Adrenal gland (tissue), 12 donors: Measurements from ENCODE around the gene PTPN21. TPM values are rescaled to one million over a fixed set of nuclear protein-coding genes. Genes with fewer than 3 reads are reported as not detected.

Experiments used
- DNase-seq, 7 donors: peaks; one replicate each; pipeline ENCODE4 v3.0.0-alpha.2; 2019 to 2020
- H3K27ac ChIP-seq, 5 donors: fragments of 200-600 bp; sonication (generic) in 4 of 5; 1 replicate in 3 of 5; 2 replicates in 2 of 5; pipeline versions ENCODE4 v1.5.1 to v1.8.0; 2016 to 2020; ENCODE audit warnings: mild to moderate bottlenecking in 1 of 5
- H3K27me3 ChIP-seq: fragments of 200-600 bp; 2 replicates; pipeline ENCODE4 v1.8.0; 2021
- H3K36me3 ChIP-seq, 2 donors: fragments of 200-600 bp; replicated peaks in 1 of 2; 1 replicate in 1 of 2; 2 replicates in 1 of 2; pipeline versions ENCODE4 v1.5.1 to v1.8.0; 2018 to 2022
- H3K4me1 ChIP-seq, 2 donors: fragments of 200-600 bp; replicated peaks in 1 of 2; 1 replicate in 1 of 2; 2 replicates in 1 of 2; pipeline versions ENCODE4 v1.5.1 to v1.8.0; 2018 to 2021
- H3K4me3 ChIP-seq, 4 donors: fragments of 200-600 bp; sonication (generic) in 3 of 4; one replicate each; pipeline ENCODE4 v1.5.1; 2016 to 2018
- H3K9me3 ChIP-seq, 3 donors: fragments of 200-600 bp; sonication (generic) in 1 of 3; replicated peaks in 1 of 3; 1 replicate in 2 of 3; 2 replicates in 1 of 3; pipeline versions ENCODE4 v1.5.1 to v1.8.0; 2016 to 2021
- CTCF ChIP-seq, 6 experiments: fragments of 450-650 bp in 4 of 6; fragments of 200-600 bp in 2 of 6; sonication (generic) in 1 of 6; IDR thresholded peaks; 1 replicate in 5 of 6; 2 replicates in 1 of 6; pipeline versions ENCODE4 v1.5.1 to v1.8.0; 2016 to 2021; ENCODE audit warnings: antibody characterized with exemption in 6 of 6, mild to moderate bottlenecking in 2 of 6, moderate library complexity in 1 of 6
- POLR2A ChIP-seq, 2 donors: fragments of 450-650 bp; IDR thresholded peaks; one replicate each; pipeline ENCODE4 v1.6.1; 2017; ENCODE audit warnings: antibody characterized with exemption in 2 of 2, mild to moderate bottlenecking in 2 of 2, moderate library complexity in 1 of 2
- WGBS, 4 donors: extraction: QIAGEN DNeasy Blood & Tissue Kit in 2 of 4; methylation state at CpG; one replicate each; pipeline versions ENCODE4 v1.1.5 to v1.1.7; 2013 to 2017; 5-methylcytosine and 5-hydroxymethylcytosine counted together
- intact Hi-C, 2 donors: fragments of 100-400 bp; cut with DNase I; formaldehyde crosslinking; loops; one replicate each; pipeline versions ENCODE4 v1.14.1 to v1.15.0; 2022 to 2023
- polyA plus RNA-seq, 3 donors: library from polyadenylated mRNA; stranded (reverse); fragments of 200-250 nt in 2 of 3; fragments of 350-450 nt in 1 of 3; fragmentation: Illumina TruSeq in 1 of 3; extraction: RNeasy Lipid Tissue Mini Kit (QIAGEN cat#74804) in 1 of 3; gene quantifications; one replicate each; pipeline ENCODE4 v1.2.3, GENCODE V29; 2013 to 2014
- total RNA-seq, 9 donors: library from RNA; depleted of rRNA in 4 of 9; stranded (reverse); fragments of >200 nt in 4 of 9; fragments of 120-200 nt in 1 of 9; fragmentation: NEBNext Ultra II Directional in 1 of 9; extraction: Animal tissue kit (Norgen Biotek cat#: 25700) in 1 of 9; gene quantifications; one replicate each; pipeline versions ENCODE4 v1.1.0 to v1.2.4, GENCODE V29; 2013 to 2023
- donor health status: healthy with polysubstance abuse.
- donor health status: Bipolar disorder and iron deficiency.
- donor health status: DM: yes; HTN: yes; CAD: no.
- donor health status: DM: no; HTN: no; CAD: no.
- donor health status: DM: no; HTN: no; CAD: no.
- donor health status: DM: yes; HTN: yes; CAD: no.

PTPN21 gene
- total and polyA plus RNA-seq, 12 donors, result 3.7 to 21.3 (median 12.1) TPM

GRCh38 chr14:88439088-88439487, 115.7 kb downstream of the PTPN21 start:
- no peak for TF ChIP-seq CTCF (IDR thresholded peaks at IDR 0.05)
- no peak for TF ChIP-seq POLR2A (IDR thresholded peaks at IDR 0.05)
- intact Hi-C loops, result no loop called here
- Histone ChIP-seq H3K4me1 (no peaks in the 10 kb centered on the region), H3K27ac (no peak overlapping the region), H3K9me3 (no peaks in the 10 kb centered on the region), H3K36me3 (peaks cover 0 to 22% of the 10 kb centered on the region in 2 donors), H3K27me3 (no peaks in the 10 kb centered on the region), H3K4me3 (no peak overlapping the region)
- DNase-seq, result no peak
- 91 to 98% (median 95%) methylated on average over 2 of the region's 2 CpGs for WGBS, 4 donors

- no peak for DNase-seq
- TF ChIP-seq CTCF (IDR thresholded peaks at IDR 0.05) (peak in 3 of 6 experiments; percentile 7 to 17 (median 11)), POLR2A (IDR thresholded peaks at IDR 0.05) (no peak)
- H3K4me1 ChIP-seq, result no peaks in the 10 kb centered on the region
- no peaks in the 10 kb centered on the region for H3K27me3 ChIP-seq
- WGBS, 4 donors, result 90 to 95% (median 93%) methylated on average over 5 of the region's 5 CpGs
- H3K36me3 ChIP-seq, result peaks cover 0 to 22% of the 10 kb centered on the region in 2 donors
- no peak overlapping the region for H3K4me3 ChIP-seq
- no peaks in the 10 kb centered on the region for H3K9me3 ChIP-seq
- intact Hi-C loops, result no loop called here
- no peak overlapping the region for H3K27ac ChIP-seq
Measured at GRCh38 chr14:88437658-88438057, 117.1 kb downstream of the PTPN21 start.

GRCh38 chr14:88430976-88431375, 123.8 kb downstream of the PTPN21 start:
- H3K4me1 ChIP-seq, result no peaks in the 10 kb centered on the region
- TF ChIP-seq CTCF (IDR thresholded peaks at IDR 0.05) (no peak), POLR2A (IDR thresholded peaks at IDR 0.05) (no peak)

GRCh38 chr14:88426271-88426670, 128.5 kb downstream of the PTPN21 start:
- TF ChIP-seq CTCF (IDR thresholded peaks at IDR 0.05) (no peak), POLR2A (IDR thresholded peaks at IDR 0.05) (no peak)
- no peak for DNase-seq
- intact Hi-C loops, result no loop called here
- H3K27me3 ChIP-seq, result no peaks in the 10 kb centered on the region
- H3K4me1 ChIP-seq, result no peaks in the 10 kb centered on the region
- no peaks in the 10 kb centered on the region for H3K36me3 ChIP-seq
- WGBS, 4 donors, result 89 to 95% (median 93%) methylated on average over 7 of the region's 7 CpGs
- no peak overlapping the region for H3K4me3 ChIP-seq
- no peaks in the 10 kb centered on the region for H3K9me3 ChIP-seq
- no peak overlapping the region for H3K27ac ChIP-seq

More at GRCh38 chr14:88430976-88431375, 123.8 kb downstream of the PTPN21 start:
- Histone ChIP-seq H3K4me3 (no peak overlapping the region), H3K27ac (no peak overlapping the region), H3K9me3 (no peaks in the 10 kb centered on the region), H3K27me3 (no peaks in the 10 kb centered on the region), H3K36me3 (no peaks in the 10 kb centered on the region)
- WGBS, 4 donors, result 88 to 98% (median 95%) methylated on average over 2 of the region's 2 CpGs
- no peak for DNase-seq
- intact Hi-C loops, result no loop called here
